HG03066 (cell line): ENCODE results near the gene DDX6.
"Not testable (repeated sequence)": the region's sequence is repeated elsewhere in the genome, so short reads cannot be mapped to it uniquely, and the experiment has no call there.

Experiments used
- ATAC-seq: cut with Tn5 transposase; IDR thresholded peaks from one replicate; pipeline ENCODE4 v1.9.1; 2021; ENCODE audit warnings: low read depth; ENCODE audit not compliant: unreplicated experiment

The DDX6 gene, protein sequence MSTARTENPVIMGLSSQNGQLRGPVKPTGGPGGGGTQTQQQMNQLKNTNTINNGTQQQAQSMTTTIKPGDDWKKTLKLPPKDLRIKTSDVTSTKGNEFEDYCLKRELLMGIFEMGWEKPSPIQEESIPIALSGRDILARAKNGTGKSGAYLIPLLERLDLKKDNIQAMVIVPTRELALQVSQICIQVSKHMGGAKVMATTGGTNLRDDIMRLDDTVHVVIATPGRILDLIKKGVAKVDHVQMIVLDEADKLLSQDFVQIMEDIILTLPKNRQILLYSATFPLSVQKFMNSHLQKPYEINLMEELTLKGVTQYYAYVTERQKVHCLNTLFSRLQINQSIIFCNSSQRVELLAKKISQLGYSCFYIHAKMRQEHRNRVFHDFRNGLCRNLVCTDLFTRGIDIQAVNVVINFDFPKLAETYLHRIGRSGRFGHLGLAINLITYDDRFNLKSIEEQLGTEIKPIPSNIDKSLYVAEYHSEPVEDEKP

DNA sequence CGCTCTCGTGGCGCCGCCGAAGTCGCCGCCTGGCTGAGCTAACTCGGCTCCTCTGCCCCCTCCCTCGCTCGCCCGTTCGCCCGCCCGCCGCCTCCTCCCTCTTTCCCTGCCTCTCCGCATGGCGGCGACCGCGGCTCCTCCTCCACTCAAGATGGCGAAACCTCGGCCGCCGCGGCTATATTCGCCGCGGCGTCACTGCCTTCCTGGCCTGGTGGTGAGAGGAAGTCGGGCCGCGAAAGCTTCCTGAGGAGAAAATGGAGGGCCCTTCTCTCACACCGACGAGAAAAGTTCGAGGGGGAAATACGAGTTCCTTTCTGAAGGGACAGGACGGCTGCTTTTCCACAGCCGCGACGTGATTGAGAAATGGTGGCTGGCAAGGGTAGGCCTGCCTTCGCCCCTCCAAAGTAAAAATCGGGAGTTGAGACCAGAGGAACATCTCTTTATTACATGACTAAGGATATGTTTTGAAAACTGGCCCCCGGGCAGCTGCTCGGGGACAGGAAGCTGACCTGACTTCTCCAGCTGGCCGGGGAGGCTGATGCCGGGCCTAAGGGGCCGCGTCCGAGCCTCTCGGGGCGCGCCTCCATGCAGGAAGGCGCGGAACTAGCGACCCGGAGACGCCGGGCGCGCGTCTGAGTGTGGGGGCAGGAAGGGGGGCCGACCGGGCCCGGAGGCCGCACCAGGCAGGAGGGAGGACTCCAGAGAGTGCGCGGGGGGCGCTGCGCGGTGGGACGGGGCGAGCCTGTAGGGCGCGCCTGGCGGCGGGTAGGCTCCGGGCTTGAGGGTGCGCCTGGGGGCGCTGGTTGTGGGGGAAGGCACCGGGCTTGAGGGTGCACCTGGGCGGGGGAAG is at the start of gene DDX6:
Gene DDX6, minus strand, starts transcription at position 54 of the 850 bp plus-strand sequence. CDS start 4,913 bp downstream, outside the sequence.
- peak; percentile 34 for ATAC-seq

DNA sequence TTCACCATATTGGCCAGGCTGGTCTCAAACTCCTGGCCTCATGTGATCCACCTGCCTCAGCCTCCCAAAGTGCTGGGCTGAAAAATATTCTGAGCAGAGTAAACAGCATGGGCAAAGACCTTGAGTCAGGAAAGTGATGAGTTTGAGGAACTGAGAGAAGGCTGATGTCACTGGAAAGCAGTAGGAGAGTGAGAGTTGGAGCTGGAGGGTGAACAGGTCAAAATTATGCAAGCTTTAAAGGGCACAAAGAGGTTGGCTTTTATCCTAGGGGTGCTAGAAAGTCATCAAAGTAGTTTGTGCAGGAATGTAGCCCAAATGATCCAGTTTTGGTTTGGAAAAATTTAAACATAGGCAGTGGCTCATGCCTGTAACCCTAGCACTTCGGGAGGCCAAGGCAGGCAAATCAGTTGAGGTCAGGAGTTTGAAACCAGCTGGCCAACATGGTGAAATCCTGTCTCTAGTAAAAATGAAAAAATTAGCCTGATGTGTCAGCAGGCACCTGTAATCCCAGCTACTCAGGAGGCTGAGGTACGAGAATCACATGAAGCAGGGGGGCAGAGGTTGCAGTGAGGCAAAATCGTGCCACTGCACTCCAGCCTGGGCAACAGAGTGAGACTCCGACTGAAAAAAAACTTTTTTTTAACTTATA is 48.1 kb upstream of the DDX6 start:
- ATAC-seq = no peak

DNA sequence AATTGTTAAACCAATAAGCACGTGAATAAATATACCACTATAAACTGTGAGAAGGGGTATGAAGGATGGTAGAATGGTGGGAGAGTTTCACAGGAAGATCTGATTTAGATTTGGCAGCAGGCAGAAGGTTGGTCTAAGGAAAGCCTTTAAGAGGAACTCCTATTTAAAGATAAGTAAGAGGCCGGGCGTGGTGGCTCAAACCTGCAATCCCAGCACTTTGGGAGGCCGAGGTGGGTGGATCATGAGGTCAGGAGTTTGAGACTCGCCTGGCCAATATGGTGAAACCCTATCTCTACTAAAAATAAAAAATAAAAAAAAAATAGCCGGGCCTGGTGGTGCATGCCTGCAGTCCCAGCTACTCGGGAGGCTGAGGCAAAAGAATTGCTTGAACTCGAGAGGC is 46.9 kb upstream of the DDX6 start:
- no peak for ATAC-seq

DNA sequence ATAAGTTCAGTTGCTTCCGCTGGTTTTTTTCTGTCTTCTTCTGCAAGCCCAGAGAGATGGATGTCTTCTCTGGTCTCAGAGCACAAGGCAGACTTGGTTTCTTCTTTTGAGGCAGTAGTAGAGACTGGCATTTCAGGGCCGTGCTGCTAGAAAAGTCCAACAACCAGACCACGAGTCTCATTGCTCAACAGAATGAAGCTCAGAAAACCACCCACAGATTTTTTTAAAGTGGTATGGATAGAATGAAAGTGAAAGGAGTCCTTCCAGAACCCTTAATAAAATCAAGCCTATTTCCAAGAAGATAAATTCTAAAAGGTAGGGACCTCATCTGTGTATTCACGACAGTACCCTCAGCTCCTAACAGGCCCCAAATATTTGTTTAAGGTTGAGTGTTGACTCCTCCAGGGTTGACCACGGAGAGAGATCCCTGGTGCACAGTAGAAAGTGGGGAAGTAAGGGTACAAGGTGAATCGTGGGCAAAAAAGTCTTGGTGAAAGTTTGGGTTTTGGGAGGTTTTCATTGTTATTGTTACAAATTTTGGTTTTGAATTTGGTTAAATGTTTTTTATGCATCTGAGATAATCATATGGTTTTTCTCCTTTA is 43.6 kb upstream of the DDX6 start:
- ATAC-seq = no peak

DNA sequence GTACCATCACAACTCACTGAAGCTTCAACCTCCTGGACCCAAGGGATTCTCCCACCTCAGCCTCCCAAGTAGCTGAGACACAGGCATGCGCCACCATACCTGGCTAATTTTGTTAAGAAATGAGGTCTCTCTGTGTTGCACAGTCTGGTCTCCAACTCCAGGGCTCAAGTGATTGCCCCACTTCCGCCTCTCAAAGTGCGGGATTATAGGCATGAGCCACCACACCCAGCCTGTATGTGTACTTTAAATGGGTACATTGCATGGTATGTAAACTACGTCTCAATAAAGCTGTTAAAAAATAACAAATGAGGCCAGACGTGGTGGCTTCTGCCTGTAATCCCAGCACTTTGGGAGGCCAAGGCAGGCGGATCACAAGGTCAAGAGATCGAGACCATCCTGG is 36.2 kb upstream of the DDX6 start:
- ATAC-seq = no peak

DNA sequence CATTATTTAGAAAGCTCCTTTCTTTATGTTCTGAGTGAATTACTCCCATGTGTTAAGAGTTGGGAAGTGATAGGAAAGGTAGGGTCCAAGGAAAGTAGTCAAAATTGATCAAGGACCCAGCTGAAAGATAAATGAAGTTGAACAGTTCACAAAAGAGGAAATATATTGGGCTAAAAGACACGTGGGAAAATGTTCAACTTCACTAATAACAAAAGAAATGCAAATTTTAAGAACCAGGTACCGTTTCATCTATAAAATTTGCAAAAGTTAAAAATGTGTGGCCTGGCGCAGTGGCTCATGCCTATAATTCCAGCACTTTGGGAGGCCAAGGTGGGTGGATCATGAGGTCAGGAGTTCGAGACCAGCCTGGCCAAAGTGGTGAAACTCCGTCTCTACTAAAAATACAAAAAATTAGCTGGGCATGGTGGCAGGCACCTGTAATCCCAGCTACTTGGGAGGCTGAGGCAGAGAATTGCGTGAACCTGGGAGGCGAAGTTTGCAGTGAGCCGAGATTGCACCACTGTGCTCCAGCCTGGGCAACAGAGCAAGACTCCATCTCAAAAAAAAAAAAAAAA is 32.1 kb upstream of the DDX6 start:
- ATAC-seq = not testable (repeated sequence)

DNA sequence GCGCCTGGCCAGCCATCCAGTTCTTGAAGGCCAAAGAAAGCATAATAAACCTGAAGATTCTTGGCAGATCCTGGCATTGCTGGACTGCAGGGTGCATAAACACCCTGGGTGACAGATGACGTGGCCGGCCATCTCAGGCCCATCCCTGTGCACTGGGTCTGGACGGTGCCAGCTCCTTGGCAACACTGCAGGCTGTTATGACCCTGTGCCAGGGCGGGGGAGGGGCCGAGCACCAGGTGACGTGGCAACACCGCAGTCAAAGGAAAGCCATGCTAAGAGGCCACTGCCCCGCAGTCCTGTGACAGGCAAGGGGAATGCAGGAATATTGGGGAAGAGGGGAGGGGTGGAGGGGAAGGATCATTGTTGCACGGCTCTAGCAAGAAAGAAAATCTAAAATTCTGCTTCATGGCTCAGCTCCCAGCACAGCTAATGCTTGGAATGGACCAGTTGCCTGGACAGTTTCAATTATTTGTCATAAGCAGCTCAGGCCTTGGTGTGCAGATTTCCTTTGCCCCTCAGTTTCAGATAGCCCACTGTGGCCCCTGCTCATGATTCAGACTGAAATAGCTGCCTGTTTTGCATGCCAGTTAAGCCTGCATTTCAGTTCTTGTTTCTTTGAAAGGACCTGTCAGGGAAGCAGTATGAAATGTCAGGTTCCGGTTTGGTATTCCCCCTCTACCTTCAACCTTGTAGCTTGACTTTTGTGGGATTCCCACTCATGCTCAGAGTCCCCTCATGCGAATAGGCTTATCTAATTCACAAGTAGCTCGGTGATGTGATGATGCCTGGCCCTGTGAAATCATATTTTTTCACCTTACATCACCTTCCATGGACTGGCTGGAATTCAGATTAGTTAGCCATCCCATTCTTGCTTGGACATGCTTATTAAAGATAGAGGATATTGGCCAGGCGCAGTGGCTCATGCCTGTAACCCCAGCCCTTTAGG is 29.7 kb upstream of the DDX6 start:
- ATAC-seq = peak; percentile 89

DNA sequence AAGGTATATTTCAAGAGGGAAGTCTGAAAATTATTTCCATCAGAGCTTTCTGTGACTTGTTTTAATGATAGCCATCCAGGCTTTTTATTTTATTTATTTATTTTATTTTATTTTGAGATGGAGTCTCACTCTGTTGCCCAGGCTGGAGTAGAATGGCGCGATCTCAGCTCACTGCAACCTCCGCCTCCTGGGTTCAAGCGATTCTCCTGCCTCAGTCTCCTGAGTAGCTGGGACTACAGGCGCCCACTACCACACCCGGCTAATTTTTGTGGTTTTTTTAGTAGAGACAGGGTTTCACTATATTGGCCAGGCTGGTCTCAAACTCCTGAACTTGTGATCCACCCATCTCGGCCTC is 29.0 kb upstream of the DDX6 start:
- not testable (repeated sequence) for ATAC-seq

DNA sequence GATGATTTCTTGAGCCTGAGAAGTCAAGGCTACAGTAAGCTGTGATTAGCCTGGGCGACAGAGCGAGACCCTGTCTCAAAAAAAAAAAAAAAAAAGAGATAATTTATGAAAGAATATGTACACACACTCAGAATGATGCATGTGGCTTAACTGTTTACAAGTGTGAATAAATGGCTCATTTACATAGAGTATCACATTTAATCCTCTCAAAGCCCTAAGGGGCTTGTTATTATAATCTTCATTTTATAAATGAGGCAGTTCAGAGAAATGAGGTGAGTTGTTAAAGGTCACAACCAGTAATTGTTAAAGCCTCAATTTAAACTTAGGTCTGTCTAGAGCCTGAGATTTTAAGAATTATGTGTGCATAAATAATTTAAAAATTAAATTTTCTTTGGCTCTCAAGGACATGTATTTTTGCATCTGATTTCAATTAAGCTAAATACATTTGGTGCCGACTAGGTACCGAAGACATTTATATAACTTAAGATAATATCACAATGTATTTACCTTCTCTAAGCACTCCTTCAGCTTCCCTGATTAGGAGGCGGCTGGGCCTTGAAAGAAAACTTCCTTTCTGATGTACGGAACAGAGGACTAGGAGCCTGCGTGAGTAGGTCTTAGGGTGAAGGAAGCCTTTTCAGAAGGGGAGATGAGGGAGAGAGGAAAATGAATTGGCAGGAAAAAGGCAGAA is 28.5 kb upstream of the DDX6 start:
- no peak for ATAC-seq

DNA sequence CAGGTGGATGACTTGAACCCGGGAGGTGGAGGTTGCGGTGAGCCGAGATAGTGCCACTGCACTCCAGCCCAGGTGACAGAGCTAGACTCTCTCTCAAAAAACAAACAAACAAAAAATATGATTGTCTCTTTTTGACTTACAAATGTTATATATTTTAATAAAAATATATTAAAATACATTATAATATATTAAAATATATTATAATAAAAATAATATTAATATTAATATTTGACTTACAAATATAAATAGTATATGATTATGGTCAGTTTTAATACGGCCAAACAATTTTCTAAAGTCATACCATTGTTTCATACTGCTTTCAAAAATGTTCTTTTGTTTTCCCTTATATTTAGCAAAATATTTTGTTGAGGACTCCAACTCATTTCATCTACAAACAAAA is 27.2 kb upstream of the DDX6 start:
- no peak for ATAC-seq

DNA sequence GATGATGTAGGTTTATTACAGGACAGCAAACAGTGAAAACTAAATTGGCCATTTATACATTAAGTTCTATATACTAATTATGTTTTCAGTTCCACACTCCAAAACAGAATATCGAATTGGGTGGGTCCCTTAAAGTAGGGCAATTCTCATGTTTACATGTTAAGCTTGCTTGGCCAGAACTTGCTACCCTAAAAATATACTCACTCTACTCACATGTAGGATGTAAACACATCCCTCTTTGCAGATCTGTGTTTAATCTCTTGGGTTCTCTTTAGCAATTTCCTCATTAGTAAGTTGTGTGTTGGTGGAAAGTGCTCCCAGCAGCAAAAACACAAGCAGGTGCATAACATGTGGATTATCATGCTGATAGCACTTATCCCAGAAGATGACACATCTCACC is 22.6 kb upstream of the DDX6 start:
- no peak for ATAC-seq

DNA sequence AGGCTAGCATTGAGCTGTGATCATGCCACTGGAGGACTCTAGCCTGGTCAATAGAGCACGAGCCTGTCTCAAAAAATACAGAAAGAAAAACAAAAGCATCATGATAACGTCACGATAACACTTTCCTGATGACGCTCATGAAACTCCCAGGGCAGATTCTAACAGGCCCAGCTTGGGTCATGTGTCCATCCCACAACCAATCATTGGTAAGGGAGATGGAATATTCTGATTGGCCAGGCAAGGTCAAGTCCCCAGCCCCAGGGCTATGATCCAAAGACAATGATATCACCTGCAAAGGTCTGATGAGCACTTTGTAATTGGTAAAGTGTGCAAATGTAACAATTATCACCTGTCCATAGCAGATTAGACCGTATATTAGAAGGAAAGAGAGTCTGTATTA is 21.5 kb upstream of the DDX6 start:
- ATAC-seq = no peak

DNA sequence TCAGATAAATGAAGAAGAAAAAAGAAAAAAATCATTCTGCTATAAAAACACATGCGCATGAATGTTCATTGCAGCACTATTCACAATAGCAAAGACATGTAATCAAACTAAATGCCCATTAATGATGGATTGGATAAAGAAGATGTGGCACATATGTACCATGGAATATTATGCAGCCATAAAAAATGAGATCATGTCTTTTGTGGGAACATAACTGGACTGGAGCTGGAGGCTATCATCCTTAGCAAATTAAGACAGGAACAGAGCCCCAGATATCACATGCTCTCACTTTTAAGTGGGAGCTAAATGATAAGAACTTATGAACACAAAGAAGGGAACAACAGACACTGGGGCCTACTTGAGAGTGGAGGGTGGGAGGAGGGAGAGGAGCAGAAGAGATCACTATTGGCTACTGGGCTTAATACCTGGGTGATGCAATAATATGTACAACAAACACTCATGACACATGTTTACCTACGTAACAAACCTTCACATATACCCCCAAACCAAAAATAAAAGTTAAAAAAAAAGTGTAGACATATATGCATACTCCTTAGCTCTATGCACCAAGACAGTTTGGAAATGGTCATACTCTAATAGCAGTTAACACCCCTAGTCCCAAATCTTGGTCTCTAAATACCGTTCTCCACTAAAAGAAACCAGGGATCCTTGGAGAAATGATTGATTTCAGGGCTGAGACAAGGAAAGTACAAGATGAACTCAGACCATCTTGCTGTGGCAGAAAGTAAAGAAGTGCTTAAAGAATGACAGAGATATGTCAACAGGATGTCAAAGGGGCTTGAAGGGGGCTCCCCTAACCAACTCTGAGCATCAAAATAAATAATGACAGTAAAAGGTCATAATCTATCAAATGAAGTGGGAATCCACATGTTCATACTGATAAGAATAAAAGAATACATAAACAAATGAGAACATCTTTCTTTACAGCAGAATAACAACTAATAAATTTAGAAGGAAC is 17.1 kb upstream of the DDX6 start:
- ATAC-seq = no peak

DNA sequence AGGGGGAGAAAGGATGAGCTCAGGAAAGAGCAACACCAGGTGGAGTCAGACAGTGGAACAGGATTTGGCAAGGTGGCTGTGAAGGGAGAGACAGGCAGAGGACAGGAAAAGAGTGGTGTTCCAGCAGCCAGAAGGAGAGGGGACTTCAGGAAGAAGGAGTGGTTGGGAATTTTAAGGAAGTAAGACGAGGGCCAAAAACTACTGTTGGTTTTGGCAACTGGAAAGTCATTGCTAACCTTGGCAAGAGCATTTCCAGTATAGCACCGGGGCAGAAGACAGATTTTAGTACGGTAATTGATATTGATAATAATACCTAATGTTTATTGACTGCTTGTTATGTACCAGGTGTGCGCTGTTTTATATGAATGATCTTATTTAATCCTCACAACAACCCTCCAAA is 15.4 kb upstream of the DDX6 start:
- ATAC-seq = no peak

DNA sequence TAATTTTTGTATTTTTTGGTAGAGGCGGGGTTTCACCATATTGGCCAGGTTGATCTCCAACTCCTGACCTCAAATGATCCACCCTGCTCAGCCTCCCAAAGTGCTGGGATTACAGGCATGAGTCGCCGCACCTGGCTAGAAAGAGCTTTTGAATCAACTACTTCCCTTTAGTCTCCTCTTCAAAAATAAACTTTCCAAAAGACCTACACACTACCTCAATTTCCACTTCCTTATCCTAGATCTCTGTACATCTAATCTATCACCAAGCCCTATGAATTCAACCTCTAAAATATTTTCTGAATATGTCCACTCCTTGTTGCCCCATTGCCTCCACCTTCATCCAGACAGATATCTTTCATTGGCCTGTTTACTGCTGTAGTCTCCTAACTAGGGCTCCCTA is 13.1 kb upstream of the DDX6 start:
- ATAC-seq = no peak

DNA sequence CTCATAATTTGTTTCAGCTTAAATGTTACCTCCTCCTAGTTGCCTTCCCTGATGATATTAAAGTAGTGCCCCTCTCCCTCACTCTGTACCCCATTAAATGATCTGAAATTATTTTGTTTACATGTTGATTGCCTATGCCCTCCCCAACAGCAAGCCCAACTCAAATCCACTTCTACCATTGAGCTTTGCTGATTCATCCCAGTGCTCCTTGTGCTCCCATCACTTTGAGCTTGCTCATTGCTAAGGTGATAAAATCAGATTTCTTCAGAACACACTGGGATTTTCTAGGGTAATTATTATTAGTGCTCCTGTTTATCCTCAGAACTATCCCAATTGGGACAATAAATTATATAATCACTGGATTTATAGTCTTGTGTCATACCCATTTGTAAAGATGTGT is 8.4 kb upstream of the DDX6 start:
- no peak for ATAC-seq

DNA sequence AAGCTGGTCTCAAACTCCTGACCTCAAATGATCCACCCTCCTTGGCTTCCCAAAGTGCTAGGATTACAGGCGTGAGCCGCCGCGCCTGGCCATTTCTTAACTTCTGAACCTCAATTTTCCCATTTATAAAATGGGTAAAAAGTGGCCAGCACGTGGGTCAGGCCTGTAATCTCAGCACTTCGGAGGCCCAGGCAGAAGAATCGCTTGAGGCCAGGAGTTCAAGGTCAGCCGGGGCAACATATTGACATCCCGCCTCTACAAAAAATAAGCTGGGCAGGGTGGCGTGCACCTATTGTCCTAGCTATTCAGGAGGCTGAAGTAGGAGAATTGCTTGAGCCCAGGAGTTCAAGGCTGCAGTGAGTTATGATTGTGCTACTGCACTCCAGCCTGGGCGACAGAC is 6.5 kb upstream of the DDX6 start:
- ATAC-seq = no peak
